CD14-positive monocyte (primary cell): ENCODE results near the gene IQCN. TPM values are rescaled to one million over a fixed set of nuclear protein-coding genes. Genes with fewer than 3 reads are reported as not detected.

ENCODE experiments used
- DNase-seq, 3 donors: peaks; one replicate each; pipeline ENCODE4 v3.0.0-alpha.2; 2011 to 2022
- H2AFZ ChIP-seq: 2 replicates; pipeline ENCODE4 v1.6.0; 2012; ENCODE audit warnings: mild to moderate bottlenecking, low read depth, low read length, inconsistent platforms; ENCODE audit not compliant: insufficient read depth, poor library complexity, severe bottlenecking
- H3K27ac ChIP-seq, 2 donors: 1 replicate in 1 of 2; 2 replicates in 1 of 2; pipeline ENCODE4 v1.5.1; 2012 to 2013; ENCODE audit warnings: low read length in 2 of 2, control low read depth in 1 of 2, inconsistent platforms in 1 of 2, low read depth in 1 of 2, mild to moderate bottlenecking in 1 of 2
- H3K27me3 ChIP-seq, 2 donors: one replicate each; pipeline versions ENCODE4 v1.6.0 to v1.6.1; 2011 to 2013; ENCODE audit warnings: low read length in 2 of 2; ENCODE audit not compliant: control insufficient read depth in 2 of 2, insufficient read depth in 2 of 2
- H3K36me3 ChIP-seq, 2 donors: replicated peaks in 1 of 2; 1 replicate in 1 of 2; 2 replicates in 1 of 2; pipeline versions ENCODE4 v1.5.1 to v1.6.1; 2012 to 2013; ENCODE audit warnings: low read length in 2 of 2, control low read depth in 1 of 2, inconsistent platforms in 1 of 2, mild to moderate bottlenecking in 1 of 2; ENCODE audit not compliant: insufficient read depth in 2 of 2, control insufficient read depth in 1 of 2
- H3K4me1 ChIP-seq, 2 donors: 1 replicate in 1 of 2; 2 replicates in 1 of 2; pipeline versions ENCODE4 v1.5.1 to v1.6.1; 2012 to 2013; ENCODE audit warnings: low read length in 2 of 2, control low read depth in 1 of 2, inconsistent platforms in 1 of 2, mild to moderate bottlenecking in 1 of 2, moderate library complexity in 1 of 2; ENCODE audit not compliant: insufficient read depth in 2 of 2, control insufficient read depth in 1 of 2
- H3K4me2 ChIP-seq: replicated peaks from 2 replicates; pipeline ENCODE3; 2012; ENCODE audit warnings: low read length, moderate library complexity, mild to moderate bottlenecking; ENCODE audit not compliant: poor library complexity, severe bottlenecking; ENCODE audit errors: extremely low read depth
- H3K4me3 ChIP-seq, 3 experiments: fragments of 200-600 bp in 1 of 3; sonication (generic) in 1 of 3; replicated peaks in 1 of 3; 1 replicate in 2 of 3; 2 replicates in 1 of 3; pipeline ENCODE4 v1.5.1; 2011 to 2013; ENCODE audit warnings: low read length in 3 of 3, mild to moderate bottlenecking in 3 of 3, control low read depth in 2 of 3, low read depth in 2 of 3, inconsistent platforms in 1 of 3, moderate library complexity in 1 of 3
- H3K79me2 ChIP-seq: 2 replicates; pipeline ENCODE4 v1.6.0; 2012; ENCODE audit warnings: mild to moderate bottlenecking, control low read depth, inconsistent platforms, low read length, moderate library complexity; ENCODE audit not compliant: insufficient read depth
- H3K9ac ChIP-seq: 2 replicates; pipeline ENCODE4 v1.6.0; 2017; ENCODE audit warnings: low read length, mild to moderate bottlenecking; ENCODE audit not compliant: insufficient read depth, poor library complexity, severe bottlenecking
- H3K9me3 ChIP-seq, 2 donors: replicated peaks in 1 of 2; 1 replicate in 1 of 2; 2 replicates in 1 of 2; pipeline versions ENCODE4 v1.5.1 to v1.6.1; 2012 to 2013; ENCODE audit warnings: low read length in 2 of 2, control low read depth in 1 of 2; ENCODE audit not compliant: control insufficient read depth in 1 of 2, insufficient read depth in 1 of 2
- H4K20me1 ChIP-seq: 2 replicates; pipeline ENCODE4 v1.6.0; 2012; ENCODE audit warnings: mild to moderate bottlenecking, low read length, control low read depth, moderate library complexity; ENCODE audit not compliant: insufficient read depth
- H3K27ac Mint-ChIP-seq, 7 donors: one replicate each; pipeline ENCODE4 v1.8.0; 2020; ENCODE audit warnings: mild to moderate bottlenecking in 7 of 7, mixed read lengths in 7 of 7, moderate library complexity in 6 of 7, inconsistent platforms in 2 of 7
- H3K27me3 Mint-ChIP-seq, 3 donors: one replicate each; pipeline ENCODE4 v1.8.0; 2021 to 2022; ENCODE audit warnings: low read depth in 3 of 3, mild to moderate bottlenecking in 3 of 3, mixed read lengths in 3 of 3, moderate library complexity in 3 of 3, inconsistent platforms in 1 of 3
- H3K36me3 Mint-ChIP-seq, 2 donors: one replicate each; pipeline ENCODE4 v1.8.0; 2020; ENCODE audit warnings: mixed read lengths in 2 of 2, inconsistent platforms in 1 of 2, mild to moderate bottlenecking in 1 of 2
- H3K4me1 Mint-ChIP-seq: one replicate; pipeline ENCODE4 v1.8.0; 2020; ENCODE audit warnings: mild to moderate bottlenecking, mixed read lengths
- H3K4me3 Mint-ChIP-seq, 2 donors: one replicate each; pipeline ENCODE4 v1.8.0; 2020; ENCODE audit warnings: mild to moderate bottlenecking in 2 of 2, mixed read lengths in 2 of 2, moderate library complexity in 1 of 2
- H3K9me3 Mint-ChIP-seq, 7 donors: one replicate each; pipeline ENCODE4 v1.8.0; 2020 to 2022; ENCODE audit warnings: mixed read lengths in 7 of 7, mild to moderate bottlenecking in 6 of 7, moderate library complexity in 6 of 7, inconsistent platforms in 2 of 7
- CTCF ChIP-seq: fragments of 200-600 bp; IDR thresholded peaks from one replicate; pipeline ENCODE4 v1.8.0; 2022; ENCODE audit warnings: antibody characterized with exemption, mild to moderate bottlenecking
- WGBS: methylation state at CpG from one replicate; pipeline ENCODE4 v1.1.5; 2013; ENCODE audit warnings: missing lambda C conversion rate; ENCODE audit not compliant: insufficient coverage; 5-methylcytosine and 5-hydroxymethylcytosine counted together
- intact Hi-C, 2 donors: fragments of 100-400 bp; cut with micrococcal nuclease; formaldehyde crosslinking; loops; one replicate each; pipeline versions ENCODE4 v1.15.0 to v1.15.1; 2023
- polyA plus RNA-seq, 3 donors: library from polyadenylated mRNA; depleted of rRNA in 1 of 3; unstranded in 2 of 3; stranded (reverse) in 1 of 3; fragments of 300-500 nt in 2 of 3; fragments of >200 nt in 1 of 3; fragmentation: Illumina TruSeq in 2 of 3; gene quantifications; 1 replicate in 2 of 3; 2 replicates in 1 of 3; pipeline ENCODE4 v1.2.3, GENCODE V29; 2012 to 2021

The IQCN gene
- polyA plus RNA-seq, 3 donors = 6.9 TPM; not detected in 2

- Mint-ChIP-seq H3K4me1 (peaks cover 68% of the 10 kb centered on the region), H3K4me3 (peak overlapping the region; percentile 38 to 59), H3K27me3 (no peaks in the 10 kb centered on the region), H3K27ac (peak overlapping the region; percentile 89 to 95 (median 92)), H3K9me3 (no peaks in the 10 kb centered on the region), H3K36me3 (peaks cover 4 to 13% of the 10 kb centered on the region in 2 donors)
- peaks cover 67 to 73% of the 10 kb centered on the region in 2 donors for H3K4me1 ChIP-seq
- intact Hi-C loops = loop anchor here (2.0 to 5.0 kb wide), 3 partner anchors 13 to 127 kb away; partner anchors contain the start of gene MPV17L2 (in 1 of the 2)
- no peak for TF ChIP-seq CTCF
- peak overlapping the region; percentile 25 for H3K4me2 ChIP-seq
- H4K20me1 ChIP-seq = no peaks in the 10 kb centered on the region
- H3K9me3 ChIP-seq = no peaks in the 10 kb centered on the region
- H3K36me3 ChIP-seq = peaks cover 0 to under 1% of the 10 kb centered on the region in 2 donors
- H3K27me3 ChIP-seq = no peaks in the 10 kb centered on the region
- H3K27ac ChIP-seq = peak overlapping the region; percentile 88 to 89
- peaks cover 73% of the 10 kb centered on the region for H3K79me2 ChIP-seq
- no peak overlapping the region for H3K4me3 ChIP-seq
- WGBS = 48% methylated on average over 4 of the region's 7 CpGs
- peak; percentile 72 to 75 (median 73) for DNase-seq
- peak overlapping the region; percentile 5 for H3K9ac ChIP-seq
- H2AFZ ChIP-seq = no peak overlapping the region
Measured at GRCh38 chr19:18319591-18320135, 45.4 kb upstream of the IQCN start.

DNA sequence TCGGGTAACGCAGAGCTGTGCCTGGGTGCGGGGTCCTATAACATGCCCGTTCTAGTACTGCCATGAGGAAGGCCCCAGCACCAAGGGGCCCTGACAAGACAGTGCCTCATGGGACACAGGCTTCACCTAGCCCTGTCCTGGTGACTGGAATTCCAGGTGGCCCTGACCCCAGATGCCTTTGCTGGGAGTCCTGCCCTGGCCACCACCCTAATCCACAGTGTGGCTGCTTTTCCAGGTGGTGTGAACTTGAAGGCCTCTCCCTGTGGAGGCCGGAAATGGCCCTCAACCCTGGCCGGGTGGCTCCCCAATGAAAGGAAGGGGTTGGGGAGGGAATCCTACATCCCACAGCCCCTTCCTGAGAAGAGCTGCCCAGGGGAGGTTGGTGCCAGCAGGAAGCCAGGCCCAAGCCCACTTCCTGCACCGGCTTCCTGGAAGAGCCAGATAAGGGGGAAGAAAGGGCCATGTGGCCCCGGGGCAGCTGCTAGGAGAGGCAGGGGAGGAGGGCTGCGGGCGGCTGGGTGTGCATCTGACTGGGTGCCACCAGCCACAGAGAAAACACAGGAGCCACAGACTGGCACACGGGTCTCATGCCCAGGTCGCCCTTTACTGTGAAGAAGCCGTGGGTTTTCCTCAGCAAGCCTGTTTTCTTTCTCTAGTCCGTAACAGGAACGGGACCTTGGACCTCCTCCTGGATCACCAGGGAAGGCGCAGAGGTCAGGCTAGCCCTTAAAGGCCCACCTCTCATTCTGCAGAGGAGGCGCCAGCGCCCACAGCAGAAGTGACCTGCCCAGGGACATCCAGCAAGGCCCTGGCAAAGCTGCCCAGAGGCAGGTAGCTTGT is 43.9 kb upstream of the IQCN start:
- intact Hi-C loops = loop anchor here in 1 of 2 donors (2.0 kb wide), 1 partner anchor 13 kb away; no protein-coding TSS in a partner anchor
- H3K79me2 ChIP-seq = peaks cover 86% of the 10 kb centered on the region
- H4K20me1 ChIP-seq = no peaks in the 10 kb centered on the region
- TF ChIP-seq CTCF = no peak
- H3K4me2 ChIP-seq = peak overlapping the region; percentile 46
- H3K27ac Mint-ChIP-seq = peak overlapping the region; percentile 89 to 95 (median 92)
- H3K27ac ChIP-seq = peak overlapping the region; percentile 78 to 88
- H3K4me1 Mint-ChIP-seq = peaks cover 59% of the 10 kb centered on the region
- peak overlapping the region; percentile 16 to 77 for H3K4me3 Mint-ChIP-seq
- H2AFZ ChIP-seq = peak overlapping the region; percentile 75
- H3K9ac ChIP-seq = peak overlapping the region; percentile 60
- no peaks in the 10 kb centered on the region for H3K9me3 Mint-ChIP-seq
- DNase-seq = peak in 2 of 3 donors; percentile 41 to 60
- H3K36me3 ChIP-seq = peaks cover 9 to 15% of the 10 kb centered on the region in 2 donors
- H3K4me1 ChIP-seq = peaks cover 58 to 63% of the 10 kb centered on the region in 2 donors
- no peaks in the 10 kb centered on the region for H3K27me3 ChIP-seq
- peaks cover 14 to 28% of the 10 kb centered on the region in 2 donors for H3K36me3 Mint-ChIP-seq
- peak overlapping the region in 1 of 3 experiments; percentile 48 for H3K4me3 ChIP-seq
- H3K9me3 ChIP-seq = no peaks in the 10 kb centered on the region
- 12% methylated on average over 16 of the region's 18 CpGs for WGBS
- H3K27me3 Mint-ChIP-seq = no peaks in the 10 kb centered on the region
